ENCODE results near the gene LPGAT1. TPM values are rescaled to one million over a fixed set of nuclear protein-coding genes. Genes with fewer than 3 reads are reported as not detected.

The LPGAT1 gene
- total RNA-seq, 2 experiments from 2014 or later = 31.8 to 34.7 TPM

DNA sequence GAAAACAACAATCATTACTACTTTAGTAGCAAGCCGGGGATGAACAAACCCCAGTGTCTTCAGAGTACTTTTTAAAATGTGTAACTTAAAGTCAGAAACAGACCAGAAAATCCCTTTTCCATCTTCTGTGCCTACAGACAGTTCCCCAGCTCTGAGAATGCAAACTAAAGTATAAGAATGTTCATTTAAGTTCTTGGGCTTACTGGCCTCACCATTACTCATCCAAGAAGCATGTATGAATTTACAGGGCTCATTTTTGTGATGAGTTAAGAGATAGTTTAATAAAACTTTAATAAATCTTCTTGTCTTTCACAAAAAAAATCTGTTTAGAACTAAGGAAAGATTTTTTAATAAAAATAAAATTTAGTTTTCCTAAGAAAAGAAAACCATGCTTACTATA is 4.6 kb downstream of the LPGAT1 start:
- intact Hi-C loops (cut with micrococcal nuclease) = no loop called here
- ChIA-PET CTCF (interaction anchor here (0.6 to 1.4 kb wide), 3 partner anchors 17 to 145 kb away, joined by 3 to 10 read pairs (median 3); no protein-coding TSS in a partner anchor), POLR2A (interaction anchor here (0.6 kb wide), 2 partner anchors 10 to 17 kb away, joined by 3 to 4 read pairs; no protein-coding TSS in a partner anchor)
- H3K4me3 Mint-ChIP-seq = no peak overlapping the region
- no peak overlapping the region for H3K27ac Mint-ChIP-seq
- H3K9me3 Mint-ChIP-seq = no peaks in the 10 kb centered on the region
- no peak for DNase-seq
- H3K4me1 Mint-ChIP-seq (ENCODE audit: low read depth) = peaks cover 29% of the 10 kb centered on the region
- peaks cover 5% of the 10 kb centered on the region for H3K36me3 Mint-ChIP-seq
- no peaks in the 10 kb centered on the region for H3K27me3 Mint-ChIP-seq

DNA sequence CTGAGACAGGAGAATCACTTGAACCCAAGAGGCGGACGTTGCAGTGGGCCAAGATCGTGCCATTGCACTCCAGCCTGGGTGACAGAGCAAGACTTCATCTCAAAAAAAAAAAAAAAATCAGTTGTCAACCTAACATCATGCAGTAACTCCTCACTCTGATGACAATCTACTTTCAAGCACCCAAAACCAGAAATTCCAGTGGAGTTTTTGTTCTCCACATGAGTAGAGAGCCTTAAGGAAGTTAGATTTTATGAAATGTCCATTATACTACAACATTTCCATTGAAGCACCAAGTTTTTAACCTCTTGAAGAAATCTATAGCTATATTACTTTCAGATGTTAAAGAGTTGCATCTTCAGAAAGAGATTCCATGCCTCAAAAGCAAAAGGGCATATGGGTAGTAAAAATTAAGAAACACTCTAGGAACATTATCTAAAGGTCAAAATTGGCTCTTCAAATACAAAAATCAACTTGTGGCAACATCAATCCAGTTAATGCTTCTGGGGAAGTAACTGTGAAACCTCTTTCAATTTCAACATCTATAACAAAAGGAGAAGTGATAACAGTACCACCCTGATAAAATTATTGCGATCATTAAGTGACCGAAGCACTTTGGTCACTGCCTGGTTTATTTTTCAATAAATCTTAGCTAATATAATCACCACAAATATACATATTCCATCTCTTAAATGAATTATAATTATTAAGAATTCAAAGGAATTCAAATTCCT is 7.7 kb downstream of the LPGAT1 start:
- Mint-ChIP-seq H3K9me3 (no peaks in the 10 kb centered on the region), H3K27me3 (no peaks in the 10 kb centered on the region), H3K36me3 (peaks cover 13% of the 10 kb centered on the region), H3K4me1 (ENCODE audit: low read depth) (peaks cover 11% of the 10 kb centered on the region), H3K27ac (no peak overlapping the region), H3K4me3 (no peak overlapping the region)
- DNase-seq = no peak
- CTCF ChIA-PET = interaction anchor here (1.3 to 2.3 kb wide), 2 partner anchors 124 to 213 kb away, joined by 4 to 8 read pairs; partner anchors contain the start of genes DTL and INTS7
- intact Hi-C loops (cut with micrococcal nuclease) = no loop called here
- POLR2A ChIA-PET = no interaction called here

DNA sequence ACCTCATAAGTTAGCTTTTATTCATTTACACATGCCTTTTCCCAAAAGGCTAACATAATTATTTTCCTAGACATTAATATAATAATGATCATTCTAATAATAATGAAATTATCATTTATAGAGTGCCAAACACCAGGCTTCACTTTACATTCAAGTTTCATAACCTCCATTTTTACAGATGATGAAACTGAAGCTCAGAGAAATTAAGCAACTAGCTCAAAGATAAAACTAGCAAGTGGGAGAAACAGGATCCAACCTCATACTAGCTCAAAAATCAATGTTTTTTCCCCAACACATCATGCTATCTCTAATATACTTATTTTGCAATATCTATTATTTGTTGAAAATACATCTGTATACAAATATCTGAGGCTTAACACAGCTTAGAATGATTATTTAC is 14.0 kb downstream of the LPGAT1 start:
- no peaks in the 10 kb centered on the region for H3K9me3 Mint-ChIP-seq
- H3K4me1 Mint-ChIP-seq (ENCODE audit: low read depth) = peaks cover 2% of the 10 kb centered on the region
- H3K4me3 Mint-ChIP-seq = no peak overlapping the region
- ChIA-PET POLR2A (no interaction called here), CTCF (interaction anchor here (0.6 kb wide), 1 partner anchor 367 kb away, joined by 4 read pairs; no protein-coding TSS in a partner anchor)
- H3K27me3 Mint-ChIP-seq = no peaks in the 10 kb centered on the region
- peaks cover 14% of the 10 kb centered on the region for H3K36me3 Mint-ChIP-seq
- intact Hi-C loops (cut with micrococcal nuclease) = no loop called here
- H3K27ac Mint-ChIP-seq = no peak overlapping the region
- no peak for DNase-seq

DNA sequence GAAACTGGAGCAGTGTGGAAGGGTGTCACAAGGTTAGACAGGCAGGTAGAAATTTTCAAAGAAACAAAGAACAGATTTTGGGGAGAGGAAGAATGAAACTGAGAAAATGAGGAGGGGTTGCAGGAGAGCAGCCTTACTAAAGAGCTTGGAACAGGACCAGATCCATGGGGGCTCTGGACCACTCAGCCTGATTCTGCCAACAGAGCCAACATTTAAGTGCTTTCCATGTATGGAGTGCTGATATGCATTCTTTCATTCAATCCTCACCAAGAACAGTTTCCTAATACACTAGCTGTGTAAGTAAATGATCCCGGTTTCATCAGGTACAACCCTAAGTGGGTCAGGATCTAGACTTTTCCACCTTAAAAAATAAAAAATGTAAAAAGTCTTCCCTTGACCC is 16.2 kb downstream of the LPGAT1 start:
- POLR2A ChIA-PET = no interaction called here
- CTCF ChIA-PET = interaction anchor here (0.6 to 3.6 kb wide), 2 partner anchors 116 to 169 kb away, joined by 3 to 14 read pairs; no protein-coding TSS in a partner anchor
- Mint-ChIP-seq H3K9me3 (peaks cover 10% of the 10 kb centered on the region), H3K27ac (no peak overlapping the region), H3K36me3 (peaks cover 24% of the 10 kb centered on the region), H3K4me3 (no peak overlapping the region), H3K27me3 (no peaks in the 10 kb centered on the region), H3K4me1 (ENCODE audit: low read depth) (peaks cover 2% of the 10 kb centered on the region)
- intact Hi-C loops (cut with micrococcal nuclease) = no loop called here
- DNase-seq = no peak

DNA sequence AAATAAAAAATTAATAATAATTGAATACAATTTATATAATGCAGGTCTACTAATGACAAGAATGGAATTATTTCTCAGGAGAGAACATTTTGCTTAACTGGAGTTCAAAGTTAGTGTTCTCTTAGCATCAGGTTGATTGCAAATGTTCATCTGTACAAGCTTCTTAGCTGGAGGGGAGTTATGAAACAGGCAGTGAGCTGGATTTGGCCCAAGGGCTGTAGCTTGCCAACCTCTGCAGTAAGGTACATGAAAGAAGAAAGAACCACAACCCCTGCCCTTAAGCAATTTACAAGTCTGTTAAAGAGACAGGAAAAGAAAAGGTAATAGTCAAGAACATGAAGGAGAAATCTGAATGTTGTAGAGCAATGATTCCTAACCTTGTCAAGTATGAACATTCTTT is 17.0 kb downstream of the LPGAT1 start:
- intact Hi-C loops (cut with micrococcal nuclease) = no loop called here
- Mint-ChIP-seq H3K27ac (no peak overlapping the region), H3K27me3 (no peaks in the 10 kb centered on the region), H3K36me3 (peaks cover 26% of the 10 kb centered on the region), H3K4me3 (no peak overlapping the region), H3K9me3 (peaks cover 10% of the 10 kb centered on the region), H3K4me1 (ENCODE audit: low read depth) (peaks cover 2% of the 10 kb centered on the region)
- DNase-seq = no peak
- POLR2A ChIA-PET = no interaction called here
- CTCF ChIA-PET = interaction anchor here (0.6 to 3.6 kb wide), 2 partner anchors 115 to 299 kb away, joined by 3 to 14 read pairs; no protein-coding TSS in a partner anchor

DNA sequence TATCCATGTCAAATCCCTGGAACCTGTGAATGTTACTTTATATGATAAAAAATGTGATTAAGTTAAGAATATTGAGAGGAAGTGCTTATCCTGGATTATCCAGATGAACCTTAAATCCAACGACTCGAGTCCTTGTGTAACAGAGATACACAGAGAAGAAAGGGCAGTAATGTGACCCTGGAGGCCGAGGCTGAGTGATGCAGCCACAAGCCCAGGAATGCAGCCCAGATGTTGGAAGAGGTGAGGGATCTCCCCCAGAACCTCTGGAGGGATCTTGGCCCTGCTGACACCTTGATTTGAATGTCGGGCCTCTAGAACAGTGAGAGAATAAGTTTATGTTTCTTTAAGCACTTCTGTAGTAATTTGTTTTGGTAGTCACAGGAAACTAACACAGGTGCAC is 18.0 kb downstream of the LPGAT1 start:
- Mint-ChIP-seq H3K4me1 (ENCODE audit: low read depth) (peaks cover 2% of the 10 kb centered on the region), H3K27me3 (no peaks in the 10 kb centered on the region), H3K9me3 (peaks cover 10% of the 10 kb centered on the region), H3K27ac (no peak overlapping the region), H3K36me3 (peaks cover 28% of the 10 kb centered on the region), H3K4me3 (no peak overlapping the region)
- CTCF ChIA-PET = interaction anchor here (3.6 kb wide), 1 partner anchor 114 kb away, joined by 14 read pairs; no protein-coding TSS in a partner anchor
- POLR2A ChIA-PET = no interaction called here
- intact Hi-C loops (cut with micrococcal nuclease) = no loop called here
- no peak for DNase-seq

DNA sequence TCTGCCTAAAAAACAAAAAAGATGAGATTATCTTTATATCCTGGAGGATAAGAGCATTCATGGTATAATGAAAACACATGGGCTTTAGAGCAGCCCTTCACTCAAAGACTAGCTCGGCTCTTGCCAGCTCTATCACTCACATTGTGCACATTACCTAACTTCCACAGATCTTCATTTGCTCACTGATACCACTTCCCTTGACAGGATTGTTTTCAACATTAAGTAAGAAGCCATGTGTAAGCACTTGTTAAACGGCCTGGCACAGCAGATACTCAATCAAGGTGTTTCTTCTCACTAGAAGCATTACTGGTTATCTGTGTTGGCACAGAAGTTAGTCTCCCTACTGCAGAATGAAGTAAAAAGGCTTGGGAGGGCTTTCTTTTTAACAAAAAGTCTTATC is 18.7 kb downstream of the LPGAT1 start:
- peaks cover 10% of the 10 kb centered on the region for H3K9me3 Mint-ChIP-seq
- H3K4me3 Mint-ChIP-seq = no peak overlapping the region
- H3K27ac Mint-ChIP-seq = no peak overlapping the region
- peaks cover 34% of the 10 kb centered on the region for H3K36me3 Mint-ChIP-seq
- ChIA-PET CTCF (no interaction called here), POLR2A (no interaction called here)
- H3K4me1 Mint-ChIP-seq (ENCODE audit: low read depth) = peaks cover 2% of the 10 kb centered on the region
- H3K27me3 Mint-ChIP-seq = no peaks in the 10 kb centered on the region
- intact Hi-C loops (cut with micrococcal nuclease) = no loop called here
- no peak for DNase-seq

- peaks cover 13% of the 10 kb centered on the region for H3K9me3 Mint-ChIP-seq
- CTCF ChIA-PET = no interaction called here
- no peak for DNase-seq
- H3K27me3 Mint-ChIP-seq = no peaks in the 10 kb centered on the region
- POLR2A ChIA-PET = no interaction called here
- H3K27ac Mint-ChIP-seq = no peak overlapping the region
- H3K4me3 Mint-ChIP-seq = no peak overlapping the region
- H3K4me1 Mint-ChIP-seq (ENCODE audit: low read depth) = peaks cover 2% of the 10 kb centered on the region
- intact Hi-C loops (cut with micrococcal nuclease) = no loop called here
- H3K36me3 Mint-ChIP-seq = peaks cover 37% of the 10 kb centered on the region
Measured at GRCh38 chr1:211811126-211811525, 19.4 kb downstream of the LPGAT1 start.

DNA sequence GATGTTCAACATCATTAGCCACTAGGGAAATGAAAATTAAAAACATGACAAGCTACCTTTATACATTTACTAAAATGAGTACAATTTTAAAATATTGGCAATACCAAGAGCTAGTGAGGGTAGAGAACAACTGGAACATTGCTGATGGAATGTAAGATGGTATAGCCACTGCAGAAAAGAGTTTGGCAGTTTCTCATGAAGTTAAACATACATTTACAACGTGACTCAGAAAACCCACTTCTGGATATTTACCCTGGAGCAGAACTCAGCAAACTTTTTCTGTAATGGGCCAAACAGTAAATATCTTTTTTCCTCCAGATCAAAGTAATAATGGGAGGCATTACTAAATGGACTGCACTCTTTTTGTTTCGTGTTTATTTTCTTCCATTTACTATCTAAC is 22.1 kb downstream of the LPGAT1 start:
- no peak for DNase-seq
- H3K9me3 Mint-ChIP-seq = peaks cover 16% of the 10 kb centered on the region
- intact Hi-C loops (cut with micrococcal nuclease) = no loop called here

GRCh38 chr1:211804915-211805314 is 25.6 kb downstream of the LPGAT1 start:
- Mint-ChIP-seq H3K36me3 (peaks cover 49% of the 10 kb centered on the region), H3K27ac (no peak overlapping the region), H3K27me3 (no peaks in the 10 kb centered on the region), H3K4me3 (no peak overlapping the region), H3K4me1 (ENCODE audit: low read depth) (no peaks in the 10 kb centered on the region), H3K9me3 (peaks cover 20% of the 10 kb centered on the region)
- intact Hi-C loops (cut with micrococcal nuclease) = no loop called here
- DNase-seq = no peak
- CTCF ChIA-PET = no interaction called here
- POLR2A ChIA-PET = no interaction called here

More for the DNA sequence above, 22.1 kb downstream of the LPGAT1 start:
- Mint-ChIP-seq H3K27ac (no peak overlapping the region), H3K4me3 (no peak overlapping the region), H3K36me3 (peaks cover 47% of the 10 kb centered on the region), H3K27me3 (no peaks in the 10 kb centered on the region), H3K4me1 (ENCODE audit: low read depth) (peaks cover 2% of the 10 kb centered on the region)
- ChIA-PET POLR2A (no interaction called here), CTCF (no interaction called here)

DNA sequence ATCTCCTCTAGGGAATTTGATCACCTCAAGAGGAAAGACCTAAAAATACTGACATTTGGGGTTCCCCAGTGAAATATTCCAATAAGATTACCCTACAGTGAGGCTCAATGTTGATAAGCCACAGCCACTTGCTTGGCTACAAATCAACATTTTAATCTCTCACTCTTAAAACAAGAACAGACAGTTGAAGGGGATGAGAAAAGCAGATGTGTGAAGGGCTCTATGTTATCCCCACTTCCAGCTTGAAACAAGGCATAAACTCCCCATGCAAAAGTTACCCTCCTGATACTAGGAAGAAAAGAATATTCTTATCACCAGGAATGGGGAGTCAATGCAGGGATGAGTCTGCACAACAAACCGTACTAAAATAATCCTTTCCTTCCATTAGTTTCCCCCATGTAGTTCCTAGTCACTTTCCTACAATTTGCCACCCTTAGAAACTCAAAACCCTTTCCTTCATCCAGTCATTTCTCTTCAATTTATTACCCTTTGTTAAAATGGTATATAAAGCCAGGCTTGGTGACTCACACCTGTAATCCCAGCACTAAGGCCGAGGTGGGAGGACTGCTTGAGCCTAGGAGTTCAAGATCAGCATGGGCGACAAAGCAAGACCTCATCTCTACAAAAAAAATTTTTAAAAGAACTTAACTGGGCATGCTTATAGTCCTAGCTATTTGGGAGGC is 29.5 kb downstream of the LPGAT1 start:
- Mint-ChIP-seq H3K36me3 (peaks cover 30% of the 10 kb centered on the region), H3K27me3 (no peaks in the 10 kb centered on the region), H3K27ac (no peak overlapping the region), H3K4me1 (ENCODE audit: low read depth) (peaks cover 2% of the 10 kb centered on the region), H3K9me3 (peaks cover 11% of the 10 kb centered on the region), H3K4me3 (no peak overlapping the region)
- intact Hi-C loops (cut with micrococcal nuclease) = no loop called here
- DNase-seq = no peak
- CTCF ChIA-PET = no interaction called here
- POLR2A ChIA-PET = no interaction called here

GRCh38 chr1:211797994-211798393 is 32.6 kb downstream of the LPGAT1 start:
- Mint-ChIP-seq H3K27me3 (no peaks in the 10 kb centered on the region), H3K4me1 (ENCODE audit: low read depth) (peaks cover 4% of the 10 kb centered on the region), H3K36me3 (peaks cover 16% of the 10 kb centered on the region), H3K27ac (no peak overlapping the region), H3K4me3 (no peak overlapping the region), H3K9me3 (peaks cover 9% of the 10 kb centered on the region)
- POLR2A ChIA-PET = no interaction called here
- no peak for DNase-seq
- CTCF ChIA-PET = interaction anchor here (0.6 to 1.9 kb wide), 2 partner anchors 99 to 657 kb away, joined by 3 to 5 read pairs; no protein-coding TSS in a partner anchor
- intact Hi-C loops (cut with micrococcal nuclease) = no loop called here
